Vagina (tissue), 2 donors: ENCODE data around the gene NFKBIA. TPM values are rescaled to one million over a fixed set of nuclear protein-coding genes. Genes with fewer than 3 reads are reported as not detected.
"Not testable (repeated sequence)": the region's sequence is repeated elsewhere in the genome, so short reads cannot be mapped to it uniquely, and the experiment has no call there.

Experiments
- DNase-seq, 2 donors: peaks; one replicate each; pipeline ENCODE4 v3.0.0-alpha.2; 2017; ENCODE audit errors: extremely low spot score in 2 of 2
- H3K27ac ChIP-seq: fragments of 200-600 bp; sonication (generic); one replicate; pipeline ENCODE4 v1.5.1; 2019
- H3K27me3 ChIP-seq: fragments of 200-600 bp; sonication (generic); one replicate; pipeline ENCODE4 v1.5.1; 2019
- H3K36me3 ChIP-seq, 2 donors: fragments of 200-600 bp; sonication (generic); one replicate each; pipeline ENCODE4 v1.5.1; 2017 to 2019
- H3K4me1 ChIP-seq: fragments of 200-600 bp; sonication (generic); one replicate; pipeline ENCODE4 v1.5.1; 2019
- H3K4me3 ChIP-seq, 2 donors: fragments of 200-600 bp; sonication (generic); 1 replicate in 1 of 2; 2 replicates in 1 of 2; pipeline ENCODE4 v1.5.1; 2016 to 2019
- H3K9me3 ChIP-seq: fragments of 200-600 bp; sonication (generic); one replicate; pipeline ENCODE4 v1.5.1; 2019
- POLR2A ChIP-seq, 2 donors: fragments of 450-650 bp; IDR thresholded peaks; one replicate each; pipeline ENCODE4 v1.6.1; 2017; ENCODE audit warnings: antibody characterized with exemption in 2 of 2, mild to moderate bottlenecking in 2 of 2, moderate library complexity in 2 of 2
- POLR2AphosphoS5 ChIP-seq, 2 donors: sonication (generic); formaldehyde crosslinking; IDR thresholded peaks; one replicate each; pipeline ENCODE4 v1.9.0; 2017; ENCODE audit warnings: antibody characterized with exemption in 2 of 2, mild to moderate bottlenecking in 2 of 2, low read depth in 1 of 2; ENCODE audit not compliant: insufficient read depth in 1 of 2
- intact Hi-C: fragments of 100-400 bp; cut with DNase I; formaldehyde crosslinking; loops from one replicate; pipeline ENCODE4 v1.15.1; 2023
- total RNA-seq: library from RNA; depleted of rRNA; stranded (reverse); fragments of >200 nt; gene quantifications from one replicate; pipeline ENCODE4 v1.2.3, GENCODE V29; 2016
- TF ChIP-seq, protein P1 (sequence below), 3 experiments: fragments of 450-650 bp in 2 of 3; fragments of 200-600 bp in 1 of 3; sonication (generic) in 1 of 3; IDR thresholded peaks; one replicate each; pipeline ENCODE4 v1.5.1; 2017 to 2019; ENCODE audit warnings: antibody characterized with exemption in 3 of 3, mild to moderate bottlenecking in 2 of 3, moderate library complexity in 2 of 3

The NFKBIA gene
- total RNA-seq, 1 donor from 2014 or later: 1,179 TPM

- Histone ChIP-seq H3K4me1 (peaks cover 72% of the 10 kb centered on the region), H3K4me3 (peak overlapping the region; percentile 92 to 97), H3K27ac (peak overlapping the region; percentile 100), H3K36me3 (peaks cover 15 to 36% of the 10 kb centered on the region in 2 donors), H3K9me3 (no peaks in the 10 kb centered on the region), H3K27me3 (no peaks in the 10 kb centered on the region)
- no peak for DNase-seq
- TF ChIP-seq, protein P1, sequence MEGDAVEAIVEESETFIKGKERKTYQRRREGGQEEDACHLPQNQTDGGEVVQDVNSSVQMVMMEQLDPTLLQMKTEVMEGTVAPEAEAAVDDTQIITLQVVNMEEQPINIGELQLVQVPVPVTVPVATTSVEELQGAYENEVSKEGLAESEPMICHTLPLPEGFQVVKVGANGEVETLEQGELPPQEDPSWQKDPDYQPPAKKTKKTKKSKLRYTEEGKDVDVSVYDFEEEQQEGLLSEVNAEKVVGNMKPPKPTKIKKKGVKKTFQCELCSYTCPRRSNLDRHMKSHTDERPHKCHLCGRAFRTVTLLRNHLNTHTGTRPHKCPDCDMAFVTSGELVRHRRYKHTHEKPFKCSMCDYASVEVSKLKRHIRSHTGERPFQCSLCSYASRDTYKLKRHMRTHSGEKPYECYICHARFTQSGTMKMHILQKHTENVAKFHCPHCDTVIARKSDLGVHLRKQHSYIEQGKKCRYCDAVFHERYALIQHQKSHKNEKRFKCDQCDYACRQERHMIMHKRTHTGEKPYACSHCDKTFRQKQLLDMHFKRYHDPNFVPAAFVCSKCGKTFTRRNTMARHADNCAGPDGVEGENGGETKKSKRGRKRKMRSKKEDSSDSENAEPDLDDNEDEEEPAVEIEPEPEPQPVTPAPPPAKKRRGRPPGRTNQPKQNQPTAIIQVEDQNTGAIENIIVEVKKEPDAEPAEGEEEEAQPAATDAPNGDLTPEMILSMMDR (IDR thresholded peaks at IDR 0.05): no peak
- peak in 1 of 2 donors; percentile 66 for TF ChIP-seq POLR2AphosphoS5 (IDR thresholded peaks at IDR 0.05; ENCODE audit: insufficient read depth in 1 of 2, low read depth in 1 of 2)
- intact Hi-C loops: loop anchor here (5.0 kb wide), 2 partner anchors 34 to 109 kb away; partner anchors contain the start of gene PSMA6
Observed at GRCh38 chr14:35401422-35402265, 2.9 kb downstream of the NFKBIA start.

DNA sequence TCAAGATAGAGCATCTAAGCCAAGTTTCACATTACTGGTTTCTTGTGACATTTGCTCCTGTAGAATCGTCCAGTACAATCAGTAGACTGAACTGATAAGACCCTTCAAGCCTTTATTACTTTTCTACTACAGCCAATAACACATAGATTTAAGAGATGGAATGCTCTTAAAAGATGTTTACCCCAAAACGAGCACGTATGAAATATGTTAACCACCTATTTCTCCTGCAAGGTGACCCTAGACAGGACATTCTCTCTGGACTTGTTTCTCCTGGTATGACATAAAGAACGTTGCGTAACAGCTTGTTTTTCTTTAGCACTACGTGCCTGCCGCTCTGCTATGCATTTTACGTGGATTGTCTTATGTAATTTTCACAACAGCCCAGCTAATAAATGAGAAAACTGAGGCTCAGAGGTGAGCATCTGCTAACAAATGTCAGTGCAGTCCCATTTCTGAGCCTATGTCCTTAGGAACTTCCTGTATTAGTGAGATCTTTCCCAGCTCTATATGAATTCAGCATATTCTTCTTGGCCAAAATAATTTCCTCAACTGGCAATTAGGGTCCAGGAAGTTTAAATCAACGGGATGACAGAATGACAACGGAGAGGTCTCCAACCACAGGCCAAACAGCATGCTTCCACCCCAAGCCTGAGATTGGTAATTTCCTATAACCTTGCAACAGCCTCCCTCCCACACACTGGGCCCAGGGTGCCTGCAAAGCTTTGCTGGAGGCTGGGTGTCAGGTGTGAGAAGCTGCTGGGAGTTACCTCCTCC lies 3.7 kb downstream of the NFKBIA start:
- TF ChIP-seq POLR2A (IDR thresholded peaks at IDR 0.05) (no peak), POLR2AphosphoS5 (IDR thresholded peaks at IDR 0.05; ENCODE audit: insufficient read depth in 1 of 2, low read depth in 1 of 2) (no peak)
- TF ChIP-seq, protein P1 (IDR thresholded peaks at IDR 0.05): no peak

DNA sequence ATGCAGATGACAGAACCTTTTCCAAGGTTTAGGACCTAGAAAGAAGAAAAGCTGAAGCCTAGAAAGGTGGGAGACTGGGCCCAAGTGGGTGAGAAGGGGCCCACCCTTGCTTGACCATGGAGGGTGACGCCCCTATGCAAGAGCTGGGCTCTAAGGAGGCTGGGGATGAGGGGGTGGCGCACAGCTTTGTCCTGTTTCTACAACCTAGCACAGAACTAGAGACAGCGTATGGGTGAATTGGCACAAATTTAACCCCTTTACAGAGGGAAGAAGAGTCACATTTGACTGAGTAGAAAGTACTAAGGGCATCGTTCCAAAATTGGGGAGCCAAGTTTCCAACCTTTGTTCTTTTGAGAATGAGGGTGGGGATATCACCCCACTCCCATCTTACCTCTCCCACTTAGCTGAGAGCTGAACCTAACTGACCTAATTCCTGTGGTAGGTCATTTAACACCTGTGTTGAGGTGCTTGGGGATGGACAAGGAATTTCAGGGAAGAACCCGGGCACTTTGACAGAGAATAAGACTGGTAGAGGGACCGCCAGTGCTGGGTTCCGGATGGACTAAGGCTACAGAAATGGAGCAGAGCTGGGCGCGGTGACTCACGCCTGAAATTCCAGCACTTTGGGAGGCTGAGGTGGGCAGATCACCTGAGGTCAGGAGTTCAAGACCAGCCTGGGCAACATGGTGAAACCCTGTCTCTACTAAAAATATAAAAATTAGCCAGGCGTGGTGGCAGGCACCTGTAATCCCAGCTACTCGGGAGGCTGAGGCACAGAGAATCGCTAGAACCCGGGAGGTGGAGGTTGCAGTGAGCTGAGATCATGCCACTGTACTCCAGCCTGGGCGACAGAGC lies 5.2 kb downstream of the NFKBIA start:
- TF ChIP-seq POLR2AphosphoS5 (IDR thresholded peaks at IDR 0.05; ENCODE audit: insufficient read depth in 1 of 2, low read depth in 1 of 2) (no peak), POLR2A (IDR thresholded peaks at IDR 0.05) (no peak)
- TF ChIP-seq, protein P1 (IDR thresholded peaks at IDR 0.05): no peak
- Histone ChIP-seq H3K36me3 (peaks cover 15 to 36% of the 10 kb centered on the region in 2 donors), H3K4me1 (peaks cover 58% of the 10 kb centered on the region), H3K27me3 (no peaks in the 10 kb centered on the region), H3K9me3 (no peaks in the 10 kb centered on the region), H3K4me3 (no peak overlapping the region), H3K27ac (peak overlapping the region; percentile 65)
- intact Hi-C loops: no loop called here
- DNase-seq: no peak

More for the DNA sequence above, 3.7 kb downstream of the NFKBIA start:
- intact Hi-C loops: loop anchor here (5.0 kb wide), 2 partner anchors 34 to 109 kb away; partner anchors contain the start of gene PSMA6
- H3K4me3 ChIP-seq: peak overlapping the region; percentile 92 to 97
- H3K27me3 ChIP-seq: no peaks in the 10 kb centered on the region
- peaks cover 64% of the 10 kb centered on the region for H3K4me1 ChIP-seq
- peaks cover 15 to 36% of the 10 kb centered on the region in 2 donors for H3K36me3 ChIP-seq
- H3K9me3 ChIP-seq: no peaks in the 10 kb centered on the region
- H3K27ac ChIP-seq: peak overlapping the region; percentile 100
- DNase-seq: no peak

DNA sequence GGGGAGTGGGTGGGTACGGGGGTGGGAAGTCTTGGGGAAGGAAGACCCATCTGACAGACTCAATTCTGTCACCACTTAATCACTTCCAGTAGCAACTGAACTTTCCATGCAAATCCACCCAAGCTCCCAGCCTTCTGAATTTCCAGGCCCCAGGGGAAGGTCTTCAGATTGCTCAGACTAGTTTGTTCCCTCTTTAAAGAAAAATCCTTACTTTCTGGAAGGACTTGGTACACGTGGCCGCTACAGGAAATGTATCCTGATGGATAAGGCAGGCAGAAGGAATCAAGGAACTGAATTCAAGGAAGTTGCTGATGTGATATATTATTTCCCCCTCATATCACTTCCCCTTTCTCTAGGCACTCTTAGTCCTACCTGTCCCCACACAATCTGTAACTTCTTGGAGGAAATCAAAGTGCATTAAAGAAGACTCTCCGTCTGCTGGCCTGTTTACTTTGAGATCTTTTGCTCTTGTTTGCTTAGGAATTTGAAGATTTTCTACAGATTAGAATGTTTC lies 6.4 kb downstream of the NFKBIA start:
- no peak for DNase-seq

GRCh38 chr14:35396610-35397009 lies 7.9 kb downstream of the NFKBIA start:
- H3K27ac ChIP-seq, H3K4me3 ChIP-seq, DNase-seq, H3K27me3 ChIP-seq, intact Hi-C loops, H3K9me3 ChIP-seq: not testable (repeated sequence)
- H3K36me3 ChIP-seq: peaks cover 5 to 17% of the 10 kb centered on the region in 2 donors
- peaks cover 53% of the 10 kb centered on the region for H3K4me1 ChIP-seq

More for the DNA sequence above, 6.4 kb downstream of the NFKBIA start:
- Histone ChIP-seq H3K27ac (peak overlapping the region; percentile 65), H3K27me3 (no peaks in the 10 kb centered on the region), H3K4me1 (peaks cover 66% of the 10 kb centered on the region), H3K36me3 (peaks cover 15 to 32% of the 10 kb centered on the region in 2 donors), H3K9me3 (no peaks in the 10 kb centered on the region), H3K4me3 (no peak overlapping the region)
- TF ChIP-seq POLR2AphosphoS5 (IDR thresholded peaks at IDR 0.05; ENCODE audit: insufficient read depth in 1 of 2, low read depth in 1 of 2) (peak in 1 of 2 donors; percentile 55), POLR2A (IDR thresholded peaks at IDR 0.05) (no peak)
- TF ChIP-seq, protein P1 (IDR thresholded peaks at IDR 0.05): no peak
- intact Hi-C loops: no loop called here
